PC-3 (cell line): ENCODE results near the gene C17orf114.

Experiments used
- EZH2 ChIP-seq: fragments of 300-600 bp; sonication (generic); IDR thresholded peaks from one replicate; pipeline ENCODE4 v1.6.1; 2017; ENCODE audit warnings: antibody characterized with exemption, mild to moderate bottlenecking, low read length; ENCODE audit not compliant: unreplicated experiment
- EZH2phosphoT487 ChIP-seq: fragments of 300-600 bp; sonication (generic); IDR thresholded peaks from 2 replicates; pipeline ENCODE4 v1.6.1; 2018; ENCODE audit warnings: mild to moderate bottlenecking, antibody characterized with exemption, low read length, borderline replicate concordance
- TF ChIP-seq, protein P1 (sequence below): fragments of 300-600 bp; sonication (generic); conservative IDR thresholded peaks from 2 replicates; pipeline ENCODE4 v1.5.1; 2017; ENCODE audit warnings: antibody characterized with exemption, low read depth, mild to moderate bottlenecking, low read length

GRCh38 chr17:4850246-4850645 is 48.1 kb upstream of the C17orf114 start:
- TF ChIP-seq, protein P1, sequence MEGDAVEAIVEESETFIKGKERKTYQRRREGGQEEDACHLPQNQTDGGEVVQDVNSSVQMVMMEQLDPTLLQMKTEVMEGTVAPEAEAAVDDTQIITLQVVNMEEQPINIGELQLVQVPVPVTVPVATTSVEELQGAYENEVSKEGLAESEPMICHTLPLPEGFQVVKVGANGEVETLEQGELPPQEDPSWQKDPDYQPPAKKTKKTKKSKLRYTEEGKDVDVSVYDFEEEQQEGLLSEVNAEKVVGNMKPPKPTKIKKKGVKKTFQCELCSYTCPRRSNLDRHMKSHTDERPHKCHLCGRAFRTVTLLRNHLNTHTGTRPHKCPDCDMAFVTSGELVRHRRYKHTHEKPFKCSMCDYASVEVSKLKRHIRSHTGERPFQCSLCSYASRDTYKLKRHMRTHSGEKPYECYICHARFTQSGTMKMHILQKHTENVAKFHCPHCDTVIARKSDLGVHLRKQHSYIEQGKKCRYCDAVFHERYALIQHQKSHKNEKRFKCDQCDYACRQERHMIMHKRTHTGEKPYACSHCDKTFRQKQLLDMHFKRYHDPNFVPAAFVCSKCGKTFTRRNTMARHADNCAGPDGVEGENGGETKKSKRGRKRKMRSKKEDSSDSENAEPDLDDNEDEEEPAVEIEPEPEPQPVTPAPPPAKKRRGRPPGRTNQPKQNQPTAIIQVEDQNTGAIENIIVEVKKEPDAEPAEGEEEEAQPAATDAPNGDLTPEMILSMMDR, result no peak
- TF ChIP-seq EZH2 (no peak), EZH2phosphoT487 (no peak)
